G401 (cell line): ENCODE data around the gene AQP12B. TPM values are rescaled to one million over a fixed set of nuclear protein-coding genes. Genes with fewer than 3 reads are reported as not detected.
A peak's percentile ranks its signal among the peaks of the same experiment; 100 is the strongest.
"Not testable (repeated sequence)": the region's sequence is repeated elsewhere in the genome, so short reads cannot be mapped to it uniquely, and the experiment has no call there.

Experiments
- DNase-seq: peaks from one replicate; pipeline ENCODE4 v3.0.0-alpha.2; 2015; ENCODE audit warnings: low spot score
- in situ Hi-C: cut with HindIII; loops from 2 replicates; pipeline ENCODE4 v1.10.0; 2016; ENCODE audit warnings: low sequenced_read_pairs, mixed read lengths
- total RNA-seq: library from RNA; depleted of rRNA; stranded (reverse); fragments of >200 nt; shearing (Covaris generic); gene quantifications from 2 replicates; pipeline ENCODE4 v1.2.3, GENCODE V29; 2014

The AQP12B gene
- total RNA-seq, 1 experiment from 2014 or later: not detected

GRCh38 chr2:240703417-240704341 is 21.0 kb upstream of the AQP12B start:
- in situ Hi-C loops: no loop called here

DNA sequence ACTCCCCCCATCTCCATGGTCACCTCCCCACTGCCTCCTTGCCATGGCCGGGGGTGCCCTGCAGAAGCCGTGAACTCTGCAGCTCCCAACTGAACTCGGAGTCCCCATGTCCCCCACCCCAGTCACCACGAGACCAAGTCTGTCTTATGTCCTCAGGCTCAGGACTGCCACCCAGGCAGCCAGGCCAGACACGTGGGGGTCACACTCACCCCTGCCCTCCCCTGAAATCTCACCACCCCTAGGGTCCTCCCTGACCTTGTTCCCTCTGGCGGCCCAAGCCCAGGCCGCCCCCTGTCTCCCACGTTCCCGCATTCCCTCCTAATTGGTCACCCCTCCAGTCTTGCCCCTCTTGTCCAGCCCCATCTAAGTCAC is 19.9 kb upstream of the AQP12B start:
- no peak for DNase-seq
- in situ Hi-C loops: no loop called here

More at GRCh38 chr2:240703417-240704341, 21.0 kb upstream of the AQP12B start:
- DNase-seq: no peak

DNA sequence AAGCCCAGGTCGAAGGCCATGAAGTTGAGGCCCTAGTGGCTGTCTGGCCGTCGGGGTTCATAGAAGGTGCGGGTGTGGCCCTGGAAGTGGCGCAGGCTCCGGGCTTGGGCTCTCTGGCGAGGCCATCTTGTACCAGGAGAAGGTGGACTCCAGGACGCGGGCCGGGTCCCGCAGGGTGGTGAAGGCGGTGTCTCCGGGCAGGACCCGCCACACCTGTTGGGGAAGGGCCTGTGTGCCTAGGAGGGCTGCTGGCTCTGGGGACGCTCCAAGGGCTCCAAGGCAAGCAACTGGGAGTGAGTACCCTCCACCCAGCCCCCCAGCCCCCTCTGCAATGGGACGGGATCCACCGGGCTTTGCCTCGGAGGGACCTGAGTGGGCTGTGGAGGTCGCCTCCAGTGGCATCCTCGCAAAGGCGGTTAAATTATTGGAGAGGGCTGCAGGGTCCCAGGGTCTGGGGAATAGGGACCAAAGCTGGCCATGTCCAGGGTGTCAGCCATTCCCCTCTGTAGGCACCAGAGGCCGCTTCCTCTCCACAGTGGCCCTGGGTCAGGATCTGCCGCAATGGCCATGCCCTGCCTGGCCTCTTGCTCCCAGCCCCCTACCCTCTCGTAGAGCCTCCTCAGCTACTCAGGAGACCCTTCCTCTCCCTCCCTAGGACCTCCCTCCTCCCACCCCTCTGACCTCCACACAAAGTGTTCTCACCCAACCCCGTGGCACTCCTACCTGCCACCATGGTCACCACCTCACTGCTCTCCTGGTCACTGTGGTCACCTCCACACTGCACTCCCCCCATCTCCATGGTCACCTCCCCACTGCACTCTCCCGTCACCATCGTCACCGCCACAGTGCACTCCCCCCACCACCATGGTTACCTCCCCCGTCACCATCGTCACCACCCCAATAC is 19.3 kb upstream of the AQP12B start:
- no peak for DNase-seq
- in situ Hi-C loops: no loop called here

DNA sequence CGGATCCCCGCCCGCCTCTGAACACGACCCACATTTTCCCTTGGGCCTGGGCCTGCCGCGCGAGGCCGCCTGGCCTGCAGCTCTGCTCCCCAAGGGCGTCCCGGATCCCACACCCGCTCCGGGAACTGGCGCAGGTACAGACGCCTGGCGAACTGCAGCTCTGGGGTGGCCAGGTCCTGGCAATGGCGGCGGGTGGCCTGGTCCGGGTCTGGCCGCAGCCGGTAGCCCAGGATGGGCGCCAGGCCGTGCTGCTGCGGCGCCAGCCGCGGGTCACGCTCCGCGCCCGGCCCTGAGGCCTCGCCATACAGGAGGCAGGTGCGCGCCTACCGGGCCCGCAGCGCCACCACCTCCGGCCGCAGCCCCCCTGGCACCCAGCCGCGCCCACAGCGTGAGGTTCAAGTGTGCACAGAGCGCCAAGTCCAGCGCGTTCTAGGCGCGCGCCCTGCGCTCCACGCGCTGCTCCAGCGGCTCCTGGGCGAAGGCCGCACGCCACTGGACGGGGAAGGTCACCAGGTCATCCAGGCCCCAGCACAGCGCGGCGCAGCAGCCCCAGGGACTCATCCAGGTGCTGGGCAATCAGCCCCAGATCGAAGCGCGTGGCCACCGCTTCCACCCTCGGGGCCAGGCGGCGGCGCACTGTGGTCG is 18.5 kb upstream of the AQP12B start:
- in situ Hi-C loops: no loop called here

GRCh38 chr2:240700616-240701015 is 17.9 kb upstream of the AQP12B start:
- DNase-seq, in situ Hi-C loops: not testable (repeated sequence)

More for the DNA sequence above, 18.5 kb upstream of the AQP12B start:
- no peak for DNase-seq

- DNase-seq, in situ Hi-C loops: not testable (repeated sequence)
Measured at GRCh38 chr2:240699835-240700234, 17.1 kb upstream of the AQP12B start.

DNA sequence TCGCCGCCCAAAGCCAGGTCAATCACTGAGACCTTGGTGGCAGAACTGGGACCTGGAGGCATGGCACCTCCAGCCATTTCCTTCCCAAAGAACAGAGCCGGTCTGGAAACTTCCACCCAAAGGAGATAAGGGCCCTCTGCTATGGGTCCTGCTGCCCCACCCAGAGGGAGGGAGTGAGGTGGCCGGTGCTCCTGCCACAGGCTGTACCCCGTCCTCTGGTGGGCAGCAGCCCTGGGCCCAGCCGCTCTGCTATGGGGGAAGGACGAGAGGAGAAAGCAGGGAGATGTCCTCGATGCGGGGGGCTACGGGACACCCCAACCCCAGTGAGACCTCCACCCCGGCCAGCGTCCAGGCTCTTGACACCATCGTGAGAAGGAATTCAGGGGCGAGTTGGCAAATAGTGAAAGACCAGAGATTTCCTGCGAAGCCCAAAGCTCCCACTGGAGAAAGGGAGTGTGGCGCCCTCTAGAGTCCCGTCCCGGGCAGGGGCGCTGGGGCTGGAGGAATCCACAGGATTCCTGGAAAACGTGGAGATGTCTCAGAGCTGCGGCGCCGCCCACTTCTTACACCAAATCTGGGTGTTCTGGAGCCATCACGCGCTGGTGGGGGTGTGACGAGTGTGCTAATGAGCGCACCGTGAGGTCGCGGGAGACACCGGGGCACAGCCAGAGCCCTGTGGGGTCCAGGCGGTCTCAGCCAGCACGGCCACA is 16.3 kb upstream of the AQP12B start:
- in situ Hi-C loops, DNase-seq: not testable (repeated sequence)

GRCh38 chr2:240696469-240696868 is 13.8 kb upstream of the AQP12B start:
- in situ Hi-C loops, DNase-seq: not testable (repeated sequence)

GRCh38 chr2:240695593-240695992 is 12.9 kb upstream of the AQP12B start:
- DNase-seq, in situ Hi-C loops: not testable (repeated sequence)

DNA sequence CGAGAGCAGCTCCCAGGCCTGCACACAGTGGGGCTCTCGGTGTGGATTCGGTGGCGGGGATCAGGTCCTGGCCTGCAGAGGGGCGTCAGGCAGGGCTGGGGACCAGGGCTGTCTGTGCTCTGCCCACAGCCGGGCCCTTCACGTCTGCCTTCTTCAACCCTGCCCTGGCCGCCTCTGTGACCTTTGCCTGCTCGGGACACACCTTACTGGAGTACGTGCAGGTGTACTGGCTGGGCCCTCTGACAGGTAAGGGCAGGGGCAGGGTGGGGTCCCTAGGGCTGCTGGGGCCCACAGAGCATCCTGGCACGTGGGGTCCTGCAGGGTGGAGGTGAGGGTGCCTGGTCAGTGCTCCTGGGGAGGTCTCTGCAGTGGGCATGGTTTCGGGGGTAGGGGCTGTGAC is 11.6 kb upstream of the AQP12B start:
- in situ Hi-C loops: not testable (repeated sequence)

DNA sequence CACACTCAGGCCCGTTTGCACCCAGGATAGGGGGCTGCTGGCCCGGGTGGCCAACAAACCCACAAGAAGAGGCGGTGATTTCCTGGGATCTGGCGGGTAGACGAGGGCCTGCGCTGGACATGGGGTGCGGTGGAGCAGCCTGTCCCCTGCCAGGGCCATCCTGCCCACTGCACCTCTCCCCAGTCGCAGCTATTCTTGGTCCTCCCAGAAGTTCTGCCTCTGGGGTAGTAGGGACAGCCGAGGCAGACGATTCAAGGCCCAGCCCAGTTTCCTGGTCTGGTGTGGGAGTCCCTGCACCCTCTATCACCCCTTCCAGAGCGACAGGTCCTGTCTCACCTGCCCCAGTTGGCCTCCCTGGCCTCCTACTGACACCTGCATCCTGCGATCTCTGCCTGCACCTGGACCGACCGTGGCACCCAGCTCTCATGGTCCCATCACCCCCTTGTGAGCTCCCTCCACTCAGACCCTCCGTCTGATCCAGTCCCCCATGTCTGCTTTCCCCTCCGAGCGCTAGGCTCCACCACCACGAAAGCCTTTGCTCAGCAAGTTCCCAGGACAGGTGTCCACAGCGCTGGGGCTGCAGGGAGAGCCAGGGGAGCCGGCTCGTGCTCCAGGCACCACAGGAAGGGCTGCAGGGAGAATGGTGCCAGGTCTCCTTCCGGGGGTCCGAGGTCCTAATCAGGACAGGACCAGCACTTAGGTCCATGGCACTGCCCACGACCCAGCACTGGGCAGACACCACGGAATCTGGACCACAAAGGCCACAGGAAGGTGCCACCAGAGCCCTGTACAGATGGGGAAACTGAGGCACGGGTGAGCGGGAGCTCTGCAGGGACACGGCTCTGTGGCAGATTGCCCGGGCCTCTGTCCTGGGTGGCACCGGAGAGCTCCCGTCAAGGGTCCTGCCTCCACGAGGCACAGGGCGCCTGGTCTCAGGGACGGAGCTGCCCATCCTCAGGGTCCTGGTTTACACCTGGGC is 10.2 kb upstream of the AQP12B start:
- DNase-seq, in situ Hi-C loops: not testable (repeated sequence)

More for the DNA sequence above, 11.6 kb upstream of the AQP12B start:
- DNase-seq: not testable (repeated sequence)

DNA sequence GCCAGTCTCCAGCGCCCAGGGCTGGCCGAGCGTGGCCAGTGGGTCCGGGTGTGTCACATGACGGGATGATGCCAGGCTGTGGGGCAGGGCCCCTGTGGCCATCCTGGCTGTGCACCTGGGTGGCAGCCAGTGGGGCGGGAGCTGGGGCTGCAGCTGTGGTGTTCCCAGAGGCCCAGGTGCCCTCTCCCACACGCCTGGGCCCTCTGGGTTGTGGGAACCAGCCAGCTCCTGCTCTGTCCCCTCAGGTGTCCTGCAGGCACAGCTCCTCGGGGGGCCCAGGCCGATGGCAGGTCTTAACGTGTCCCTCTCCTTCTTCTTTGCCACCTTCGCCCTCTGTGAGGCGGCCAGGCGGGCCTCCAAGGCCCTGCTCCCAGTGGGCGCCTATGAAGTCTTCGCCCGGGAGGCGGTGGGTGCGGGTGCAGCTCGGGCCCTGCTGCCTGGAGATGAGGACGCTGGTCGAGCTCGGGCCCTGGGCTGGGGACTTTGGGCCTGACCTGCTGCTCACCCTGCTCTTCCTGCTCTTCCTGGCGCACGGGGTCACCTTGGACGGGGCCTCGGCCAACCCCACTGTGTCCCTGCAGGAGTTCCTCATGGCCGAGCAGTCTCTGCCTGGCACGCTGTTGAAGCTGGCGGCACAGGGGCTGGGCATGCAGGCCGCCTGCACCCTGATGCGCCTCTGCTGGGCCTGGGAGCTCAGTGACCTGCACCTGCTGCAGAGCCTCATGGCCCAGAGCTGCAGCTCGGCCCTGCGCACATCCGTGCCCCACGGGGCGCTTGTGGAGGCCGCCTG is 9.1 kb upstream of the AQP12B start, which contains the start of gene AQP12A:
Gene AQP12A (plus strand): TSS at position 236 of the 790 bp plus-strand sequence. CDS start 48 bp downstream, at position 284.
- peak; percentile 28 for DNase-seq
- in situ Hi-C loops: not testable (repeated sequence)

- in situ Hi-C loops, DNase-seq: not testable (repeated sequence)
Measured at GRCh38 chr2:240691075-240691427, 8.4 kb upstream of the AQP12B start.

GRCh38 chr2:240690421-240691074 is 7.9 kb upstream of the AQP12B start:
- DNase-seq: peak; percentile 87
- in situ Hi-C loops: not testable (repeated sequence)

DNA sequence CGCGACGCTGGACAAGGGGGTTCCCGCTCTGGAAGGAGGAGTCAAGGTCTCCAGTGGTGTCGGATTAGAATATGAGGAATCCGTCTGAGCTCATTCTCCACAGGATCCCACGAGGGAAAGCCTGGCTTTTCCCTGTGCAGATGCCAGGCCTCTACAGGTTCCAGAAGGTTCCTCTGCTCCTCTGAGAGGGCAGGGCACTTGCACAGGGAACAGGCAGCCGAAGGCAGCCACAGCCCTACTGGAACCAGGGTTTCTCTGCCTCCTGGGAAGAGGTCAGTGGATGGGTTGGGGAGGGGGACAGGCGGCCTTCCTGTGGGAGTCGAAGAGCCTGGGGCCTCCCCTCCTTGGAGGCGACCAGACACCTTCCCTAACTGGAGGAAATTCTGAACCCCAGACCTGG is 7.3 kb upstream of the AQP12B start:
- peak; percentile 17 for DNase-seq
- in situ Hi-C loops: no loop called here

DNA sequence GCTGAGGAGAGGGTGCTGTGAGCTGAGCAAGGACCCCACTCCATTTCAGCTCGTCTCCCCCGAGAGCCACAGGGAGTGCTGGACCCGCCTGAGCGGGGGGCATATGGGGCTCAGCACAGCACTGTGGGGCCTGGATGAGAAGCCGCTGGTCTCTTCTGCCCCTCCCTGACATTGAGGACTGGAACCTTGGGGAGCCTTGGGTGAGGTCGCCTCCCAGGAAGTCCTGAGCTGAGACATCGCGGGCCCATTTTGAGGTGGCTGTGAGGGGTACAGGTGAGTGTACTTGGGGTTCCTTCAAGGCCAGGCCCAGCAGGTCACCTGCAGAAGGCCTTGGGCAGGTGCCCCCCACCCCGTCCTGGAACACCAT is 5.9 kb upstream of the AQP12B start:
- no peak for DNase-seq
- in situ Hi-C loops: no loop called here
